IMR-90 (cell line): ENCODE data around the gene STON2. TPM values are rescaled to one million over a fixed set of nuclear protein-coding genes. Genes with fewer than 3 reads are reported as not detected.

Experiments used
- ATAC-seq: fragments of 200-7000 bp; cut with Tn5 transposase; 2 replicates; pipeline ENCODE4 v1.9.1; 2020; ENCODE audit warnings: low read depth, mild to moderate bottlenecking, moderate library complexity
- BruUV-seq: library from RNA; stranded (reverse); fragments of 400-500 nt; replicated peaks from 2 replicates; lab custom pipeline; 2021; lab: Mats Ljungman, UMichigan
- CTCF ChIA-PET: fragments of 300-600 bp; formaldehyde crosslinking; extraction: SDS; loops from one replicate; lab custom pipeline; 2021; ENCODE audit warnings: antibody characterized with exemption; lab: Yijun Ruan, JAX
- POLR2A ChIA-PET: fragments of 300-600 bp; sonication (Branson Sonifier 250); formaldehyde crosslinking; loops from one replicate; lab custom pipeline; 2022; ENCODE audit warnings: antibody characterized with exemption; ENCODE audit not compliant: unreplicated experiment; lab: Charles Lee
- DNase-seq: peaks from one replicate; pipeline ENCODE4 v3.0.0; 2013
- H2AFZ ChIP-seq: replicated peaks from 2 replicates; pipeline ENCODE3; 2013; ENCODE audit warnings: low read length, mild to moderate bottlenecking; ENCODE audit not compliant: poor library complexity
- H2AK5ac ChIP-seq: 2 replicates; pipeline ENCODE4 v1.6.1; 2013; ENCODE audit warnings: low read depth, low read length, inconsistent platforms
- H2AK9ac ChIP-seq: replicated peaks from 2 replicates; pipeline ENCODE3; 2013; ENCODE audit warnings: mild to moderate bottlenecking, low read depth, low read length, moderate library complexity; ENCODE audit not compliant: poor library complexity
- H2BK120ac ChIP-seq: 2 replicates; pipeline ENCODE4 v1.6.1; 2013; ENCODE audit warnings: low read depth, low read length, inconsistent platforms
- H2BK15ac ChIP-seq: 3 replicates; pipeline ENCODE4 v1.6.1; 2013; ENCODE audit warnings: low read depth, low read length, inconsistent platforms
- H2BK20ac ChIP-seq: 2 replicates; pipeline ENCODE4 v1.6.1; 2013; ENCODE audit warnings: low read depth, mild to moderate bottlenecking, inconsistent platforms, low read length, moderate library complexity
- H2BK5ac ChIP-seq: 2 replicates; pipeline ENCODE4 v1.6.1; 2013; ENCODE audit warnings: mild to moderate bottlenecking, low read depth, low read length, inconsistent platforms; ENCODE audit not compliant: poor library complexity, severe bottlenecking
- H3K14ac ChIP-seq: replicated peaks from 2 replicates; pipeline ENCODE4 v1.6.1; 2013; ENCODE audit warnings: low read depth, low read length, inconsistent platforms
- H3K18ac ChIP-seq: 2 replicates; pipeline ENCODE4 v1.6.1; 2013; ENCODE audit warnings: low read depth, low read length, control low read depth
- H3K23ac ChIP-seq: 2 replicates; pipeline ENCODE4 v1.6.1; 2013; ENCODE audit warnings: low read depth, low read length, inconsistent platforms
- H3K27ac ChIP-seq: 2 replicates; pipeline ENCODE4 v1.5.1; 2013; ENCODE audit warnings: mild to moderate bottlenecking, control low read depth, low read length; ENCODE audit not compliant: insufficient read depth
- H3K27me3 ChIP-seq: 2 replicates; pipeline ENCODE4 v1.6.1; 2013; ENCODE audit warnings: low read length; ENCODE audit not compliant: control insufficient read depth, insufficient read depth
- H3K36me3 ChIP-seq: 2 replicates; pipeline ENCODE4 v1.6.1; 2013; ENCODE audit warnings: low read length, mixed read lengths; ENCODE audit not compliant: control insufficient read depth, insufficient read depth
- H3K4ac ChIP-seq: 2 replicates; pipeline ENCODE4 v1.6.1; 2013; ENCODE audit warnings: low read depth, low read length, inconsistent platforms
- H3K4me1 ChIP-seq: 2 replicates; pipeline ENCODE4 v1.6.1; 2013; ENCODE audit warnings: low read length, mixed read lengths; ENCODE audit not compliant: control insufficient read depth, insufficient read depth
- H3K4me2 ChIP-seq: 2 replicates; pipeline ENCODE4 v1.6.1; 2013; ENCODE audit warnings: low read depth, mild to moderate bottlenecking, control low read depth, low read length, moderate library complexity
- H3K4me3 ChIP-seq: 2 replicates; pipeline ENCODE4 v1.5.1; 2013; ENCODE audit warnings: low read depth, mild to moderate bottlenecking, control low read depth, low read length, moderate library complexity; ENCODE audit not compliant: insufficient read depth
- H3K56ac ChIP-seq: 2 replicates; pipeline ENCODE4 v1.6.1; 2013; ENCODE audit warnings: low read length, inconsistent platforms; ENCODE audit not compliant: insufficient read depth; ENCODE audit errors: extremely low read depth
- H3K79me1 ChIP-seq, 2 experiments: 2 replicates each; pipeline ENCODE4 v1.6.1; 2013; ENCODE audit warnings: low read length in 2 of 2, inconsistent platforms in 1 of 2, low read depth in 1 of 2
- H3K9ac ChIP-seq: 2 replicates; pipeline ENCODE4 v1.6.1; 2013; ENCODE audit warnings: low read depth, low read length, control low read depth
- H3K9me1 ChIP-seq: 2 replicates; pipeline ENCODE4 v1.6.1; 2013; ENCODE audit warnings: low read length, inconsistent platforms; ENCODE audit not compliant: insufficient read depth
- H3K9me3 ChIP-seq: 2 replicates; pipeline ENCODE4 v1.6.1; 2013; ENCODE audit warnings: low read length; ENCODE audit not compliant: control insufficient read depth, insufficient read depth
- H4K20me1 ChIP-seq: 2 replicates; pipeline ENCODE4 v1.6.1; 2013; ENCODE audit warnings: low read length, inconsistent platforms; ENCODE audit not compliant: insufficient read depth
- H4K5ac ChIP-seq: 2 replicates; pipeline ENCODE4 v1.6.1; 2013; ENCODE audit warnings: mild to moderate bottlenecking, low read depth, low read length, control low read depth
- H4K8ac ChIP-seq, 2 experiments: 2 replicates each; pipeline ENCODE4 v1.6.1; 2013; ENCODE audit warnings: low read depth in 2 of 2, low read length in 2 of 2, control low read depth in 1 of 2, inconsistent platforms in 1 of 2
- H4K91ac ChIP-seq: 2 replicates; pipeline ENCODE4 v1.6.1; 2013; ENCODE audit warnings: low read depth, low read length, inconsistent platforms; ENCODE audit not compliant: insufficient read depth
- MAFK ChIP-seq: IDR thresholded peaks from 2 replicates; pipeline ENCODE4 v1.6.1; 2012; ENCODE audit warnings: low read depth, low read length, improper control_type of control experiment
- WGBS, 2 experiments: methylation state at CpG; one replicate each; pipeline versions ENCODE4 v1.1.5 to v1.1.7; 2013; ENCODE audit warnings: missing lambda C conversion rate in 2 of 2; ENCODE audit not compliant: insufficient read length in 1 of 2; ENCODE audit errors: extremely low coverage in 2 of 2; 5-methylcytosine and 5-hydroxymethylcytosine counted together
- dilution Hi-C: fragments of 300-500 bp; cut with HindIII; formaldehyde crosslinking; loops from one replicate; pipeline ENCODE4 v1.14.3; 2018; ENCODE audit warnings: low sequenced_read_pairs; ENCODE audit not compliant: unreplicated experiment
- in situ Hi-C: fragments of 300-500 bp; cut with MboI; formaldehyde crosslinking; loops from 3 replicates; pipeline ENCODE4 v1.14.3; 2019; ENCODE audit warnings: low sequenced_read_pairs, inconsistent platforms, mixed read lengths
- intact Hi-C: fragments of 100-400 bp; cut with micrococcal nuclease; formaldehyde crosslinking; loops from 2 replicates; pipeline ENCODE4 v1.10.0; 2022
- polyA plus RNA-seq, 3 experiments: library from polyadenylated mRNA; depleted of rRNA; stranded (reverse); fragments of >200 nt; gene quantifications; 2 replicates each; pipeline ENCODE4 v1.2.3, GENCODE V29; 2012; ENCODE audit warnings: low replicate concordance in 1 of 3
- total RNA-seq: library from RNA; depleted of rRNA; stranded (reverse); fragments of >200 nt; gene quantifications from 2 replicates; pipeline ENCODE4 v1.2.3, GENCODE V29; 2012

Gene STON2
- total and polyA plus RNA-seq, 2 of the 4 experiments (the other 2 are of a cell fraction) = not detected

DNA sequence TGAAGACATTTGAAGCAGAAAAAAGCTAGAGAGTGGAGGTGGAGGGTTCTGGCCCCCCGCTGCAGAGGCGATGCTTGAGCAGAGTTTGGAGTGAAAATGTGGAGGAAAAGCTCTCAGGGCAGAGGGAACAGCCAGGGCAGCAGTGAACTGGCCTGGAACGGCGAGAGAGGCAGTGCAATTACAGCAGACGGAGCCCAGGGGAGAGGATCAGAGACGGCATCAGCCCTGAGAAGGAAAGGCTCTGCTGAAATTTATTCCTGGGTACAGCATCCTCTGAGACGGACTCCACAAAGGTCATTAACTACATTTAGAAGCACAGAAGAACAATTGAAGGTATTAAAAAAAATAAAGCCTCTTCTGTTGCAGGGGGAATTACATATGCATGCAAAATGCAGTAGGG is 14.2 kb downstream of the STON2 start:
- no TSS peak for BruUV-seq
- no peak overlapping the region for H4K91ac ChIP-seq

More for the DNA sequence above, 14.2 kb downstream of the STON2 start:
- Histone ChIP-seq H3K9me3 (no peaks in the 10 kb centered on the region), H3K14ac (no peak overlapping the region), H2BK5ac (no peak overlapping the region), H3K9ac (no peak overlapping the region), H3K4me3 (no peak overlapping the region), H3K4ac (no peak overlapping the region), H3K4me1 (no peaks in the 10 kb centered on the region), H4K8ac (no peak overlapping the region), H3K23ac (no peak overlapping the region), H3K4me2 (no peak overlapping the region), H4K20me1 (no peaks in the 10 kb centered on the region), H4K5ac (no peak overlapping the region), H3K79me1 (no peaks in the 10 kb centered on the region), H3K27ac (no peak overlapping the region), H2AK9ac (no peak overlapping the region), H3K18ac (no peak overlapping the region), H3K56ac (no peak overlapping the region), H2BK15ac (no peak overlapping the region), H2BK20ac (no peak overlapping the region), H3K27me3 (no peaks in the 10 kb centered on the region), H3K36me3 (no peaks in the 10 kb centered on the region), H2BK120ac (no peak overlapping the region), H3K9me1 (no peaks in the 10 kb centered on the region), H2AFZ (no peak overlapping the region), H2AK5ac (no peak overlapping the region)
- TF ChIP-seq MAFK = no peak
- ChIA-PET CTCF (interaction anchor here (0.8 kb wide), 1 partner anchor 41 kb away, joined by 3 read pairs; no protein-coding TSS in a partner anchor), POLR2A (no interaction called here)
- in situ Hi-C loops = no loop called here
- ATAC-seq = no peak
- intact Hi-C loops = no loop called here
- dilution Hi-C loops = no loop called here
- no peak for DNase-seq
- WGBS, 2 experiments = 52% methylated on average over 3 of the region's 7 CpGs; no CpG with 5 or more reads in 1 of the 2 experiments
